GM19238 (cell line): ENCODE data around the gene PUS1.
A peak's percentile ranks its signal among the peaks of the same experiment; 100 is the strongest.

Source experiments
- DNase-seq: peaks from one replicate; pipeline ENCODE4 v3.0.0; 2011; ENCODE audit warnings: low spot score; ENCODE audit not compliant: insufficient read length

Gene PUS1

DNA sequence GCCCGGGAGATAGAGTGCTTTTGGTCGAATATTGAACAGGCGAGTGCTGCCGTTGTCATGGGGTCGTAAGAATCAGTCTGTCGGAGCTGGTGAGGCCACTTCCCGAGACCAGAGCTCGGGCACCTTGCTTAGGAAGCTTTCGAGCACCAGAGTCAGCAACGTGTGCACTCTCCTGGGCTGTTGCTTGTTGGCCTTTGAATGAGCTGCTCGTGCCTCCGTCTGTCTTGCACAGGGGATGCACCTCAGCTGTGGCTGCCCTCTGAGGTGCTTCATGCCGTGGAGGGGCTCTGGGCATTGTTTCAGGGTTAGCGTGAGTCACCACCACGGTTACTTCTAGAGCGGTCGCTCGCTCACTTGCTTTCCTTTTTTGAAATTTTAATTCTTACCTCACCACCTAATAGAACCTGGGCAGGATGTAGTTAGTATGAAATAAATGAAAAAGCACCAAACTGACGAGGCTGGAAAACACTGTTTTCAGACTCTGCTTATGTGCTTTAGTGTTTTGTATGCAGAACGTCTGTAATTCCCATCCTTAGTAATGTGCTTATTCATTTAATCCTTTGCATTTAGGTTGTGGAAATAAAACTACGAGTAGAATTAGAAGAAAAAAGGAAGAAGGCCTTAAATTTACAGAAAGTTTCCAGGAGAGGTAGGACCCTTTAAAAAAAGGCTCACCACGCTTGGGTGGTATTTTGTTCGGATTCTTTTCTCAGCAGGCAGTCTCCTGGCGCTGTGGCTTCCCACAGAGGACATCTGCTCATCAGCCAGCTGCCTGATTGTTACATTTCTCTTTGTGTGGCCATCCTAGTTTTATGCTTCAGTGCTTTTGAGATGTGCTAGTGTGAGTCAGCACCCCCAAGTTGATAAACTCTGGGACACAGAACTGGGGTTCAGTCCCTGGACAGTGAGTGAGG is 61.2 kb downstream of the PUS1 start:
- DNase-seq = no peak

DNA sequence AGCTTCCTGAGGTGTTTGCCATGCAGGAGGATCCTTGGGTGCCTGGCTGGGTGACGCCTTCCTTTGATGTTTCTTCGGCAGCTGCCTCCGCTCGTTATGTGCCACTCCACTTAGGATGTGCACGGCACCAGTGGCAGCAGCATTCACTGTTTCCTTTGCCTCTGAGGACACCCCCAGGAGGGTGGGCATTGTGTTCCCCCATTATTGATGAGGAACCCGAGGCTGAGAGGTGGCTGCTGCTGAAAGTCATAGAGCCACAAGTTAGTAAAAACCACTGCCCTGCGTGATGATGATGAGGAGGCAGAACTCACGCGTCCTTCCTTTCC is 61.9 kb downstream of the PUS1 start:
- no peak for DNase-seq

- no peak for DNase-seq
Measured at GRCh38 chr12:131991816-131992430, 62.8 kb downstream of the PUS1 start.

DNA sequence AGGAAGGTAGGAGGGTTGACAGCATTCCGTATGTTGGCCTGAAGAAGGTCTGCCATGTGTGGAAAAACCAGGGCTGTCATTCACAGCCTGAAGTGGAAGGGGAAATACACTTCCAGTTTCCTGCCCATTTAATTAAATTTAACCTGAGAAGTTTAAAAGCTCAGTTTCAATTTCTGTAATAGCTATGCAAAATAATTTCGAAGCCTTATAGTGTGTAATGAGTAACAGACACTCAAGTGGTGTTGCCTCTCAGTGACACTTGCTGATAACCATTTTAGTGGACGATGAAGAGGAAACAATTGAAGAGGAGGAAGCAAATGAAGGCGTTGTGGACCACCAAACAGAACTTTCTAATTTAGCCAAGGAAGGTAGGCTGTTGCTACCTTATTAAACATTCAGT is 65.5 kb downstream of the PUS1 start:
- DNase-seq = peak; percentile 39
